Keratinocyte (primary cell): Measurements from ENCODE around the gene SPATA32.

ENCODE experiments used
- EZH2 ChIP-seq: IDR thresholded peaks from one replicate; pipeline ENCODE4 v1.6.1; 2012; ENCODE audit warnings: inconsistent platforms, mild to moderate bottlenecking, low read length, moderate library complexity
- TF ChIP-seq, protein P1 (sequence below), 3 experiments: IDR thresholded peaks in 1 of 3; conservative IDR thresholded peaks in 1 of 3; optimal IDR thresholded peaks in 1 of 3; 2 replicates in 2 of 3; 3 replicates in 1 of 3; pipeline versions ENCODE3 to v1.5.1; 2011; ENCODE audit warnings: low read length in 3 of 3, mild to moderate bottlenecking in 3 of 3, moderate library complexity in 2 of 3, control low read depth in 1 of 3, inconsistent platforms in 1 of 3; ENCODE audit not compliant: insufficient read depth in 2 of 3; ENCODE audit errors: extremely low read depth in 1 of 3

DNA sequence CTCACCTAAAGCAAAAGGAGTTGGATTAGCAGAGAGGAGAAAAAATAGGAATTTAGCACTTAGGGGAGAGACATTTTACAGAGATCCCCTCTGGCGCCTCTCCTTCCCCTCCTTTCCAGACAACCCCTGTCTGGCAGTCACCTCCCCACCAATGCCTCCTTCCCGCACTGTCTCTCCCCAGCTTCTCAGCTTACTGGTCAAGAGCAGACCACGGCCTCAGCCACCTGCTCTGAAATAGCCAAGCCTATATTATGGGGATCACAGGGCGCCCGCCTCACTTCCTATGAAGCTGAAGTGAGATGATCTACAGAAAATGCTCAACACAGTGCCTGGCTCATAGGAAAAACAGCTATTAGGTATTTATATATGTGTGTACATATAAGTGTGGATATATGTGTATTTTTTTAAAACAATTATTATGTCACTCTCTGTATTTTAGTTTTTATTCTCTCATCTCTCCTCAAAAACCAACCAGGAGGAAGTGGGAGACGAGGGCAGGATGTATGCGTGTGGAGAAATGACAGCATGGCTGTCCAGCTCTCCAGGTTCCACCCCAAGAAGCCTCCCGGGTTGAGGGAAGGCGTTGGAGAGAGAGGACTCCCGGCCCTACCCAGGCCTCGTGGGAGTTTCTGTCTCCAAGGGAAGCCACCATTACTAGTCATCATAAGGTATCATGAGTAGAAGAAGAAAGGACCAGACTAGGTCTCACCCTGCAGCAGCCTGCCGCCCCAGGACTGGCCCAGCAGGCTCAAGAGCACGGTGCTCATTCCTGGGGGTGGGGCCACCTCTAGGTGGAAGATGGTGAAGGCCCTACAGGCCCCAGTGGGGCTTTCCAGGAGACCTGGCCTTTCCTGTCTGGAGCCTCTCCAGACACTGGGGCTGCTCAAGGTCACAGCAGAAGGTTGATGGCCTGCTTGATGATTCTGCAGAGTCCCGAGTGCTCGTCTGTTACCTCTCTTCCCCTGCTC, 27.7 kb upstream of the SPATA32 start:
- TF ChIP-seq, protein P1, sequence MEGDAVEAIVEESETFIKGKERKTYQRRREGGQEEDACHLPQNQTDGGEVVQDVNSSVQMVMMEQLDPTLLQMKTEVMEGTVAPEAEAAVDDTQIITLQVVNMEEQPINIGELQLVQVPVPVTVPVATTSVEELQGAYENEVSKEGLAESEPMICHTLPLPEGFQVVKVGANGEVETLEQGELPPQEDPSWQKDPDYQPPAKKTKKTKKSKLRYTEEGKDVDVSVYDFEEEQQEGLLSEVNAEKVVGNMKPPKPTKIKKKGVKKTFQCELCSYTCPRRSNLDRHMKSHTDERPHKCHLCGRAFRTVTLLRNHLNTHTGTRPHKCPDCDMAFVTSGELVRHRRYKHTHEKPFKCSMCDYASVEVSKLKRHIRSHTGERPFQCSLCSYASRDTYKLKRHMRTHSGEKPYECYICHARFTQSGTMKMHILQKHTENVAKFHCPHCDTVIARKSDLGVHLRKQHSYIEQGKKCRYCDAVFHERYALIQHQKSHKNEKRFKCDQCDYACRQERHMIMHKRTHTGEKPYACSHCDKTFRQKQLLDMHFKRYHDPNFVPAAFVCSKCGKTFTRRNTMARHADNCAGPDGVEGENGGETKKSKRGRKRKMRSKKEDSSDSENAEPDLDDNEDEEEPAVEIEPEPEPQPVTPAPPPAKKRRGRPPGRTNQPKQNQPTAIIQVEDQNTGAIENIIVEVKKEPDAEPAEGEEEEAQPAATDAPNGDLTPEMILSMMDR (optimal IDR thresholded peaks at IDR 0.05 in 1 of 3, IDR thresholded peaks at IDR 0.05 in 1 of 3, conservative IDR thresholded peaks at IDR 0.05 in 1 of 3; ENCODE audit: extremely low read depth in 1 of 3, insufficient read depth in 2 of 3, low read length in 3 of 3): no peak
- no peak for TF ChIP-seq EZH2
